Measurements from ENCODE around the gene TMEM209.
"Not testable (repeated sequence)": the region's sequence is repeated elsewhere in the genome, so short reads cannot be mapped to it uniquely, and the experiment has no call there.

TMEM209 gene

GRCh38 chr7:130205084-130205947 lies at the start of gene TMEM209:
Gene TMEM209, minus strand, starts transcription at chr7:130205406. Its CDS starts 31 bp downstream, at chr7:130205375.
- peaks cover 33% of the 10 kb centered on the region for H3K36me3 ChIP-seq (ENCODE audit: insufficient read depth, low read length)
- no peaks in the 10 kb centered on the region for H3K9me3 ChIP-seq (ENCODE audit: low read length)
- peaks cover 8% of the 10 kb centered on the region for H3K4me1 ChIP-seq (ENCODE audit: insufficient read depth, low read length)
- no peaks in the 10 kb centered on the region for H3K27me3 ChIP-seq (ENCODE audit: insufficient read depth, low read length)
- peak within 1 kb of the TSS; percentile 24 for H2AFZ ChIP-seq (ENCODE audit: low read depth, low read length)
- peak within 1 kb of the TSS; percentile 73 for H3K4me3 ChIP-seq (ENCODE audit: low read length)

GRCh38 chr7:130254555-130254954 lies 49.3 kb upstream of the TMEM209 start:
- Histone ChIP-seq H3K9me3 (ENCODE audit: low read length) (peaks cover 3% of the 10 kb centered on the region), H3K4me3 (ENCODE audit: low read length) (no peak overlapping the region), H3K36me3 (ENCODE audit: insufficient read depth, low read length) (no peaks in the 10 kb centered on the region)

GRCh38 chr7:130249626-130250025 lies 44.4 kb upstream of the TMEM209 start:
- H2AFZ ChIP-seq (ENCODE audit: low read depth, low read length); H3K27me3 ChIP-seq (ENCODE audit: insufficient read depth, low read length); H3K9me3 ChIP-seq (ENCODE audit: low read length); H3K36me3 ChIP-seq (ENCODE audit: insufficient read depth, low read length); H3K4me1 ChIP-seq (ENCODE audit: insufficient read depth, low read length); H3K4me3 ChIP-seq (ENCODE audit: low read length): not testable (repeated sequence)

More at GRCh38 chr7:130254555-130254954, 49.3 kb upstream of the TMEM209 start:
- Histone ChIP-seq H2AFZ (ENCODE audit: low read depth, low read length) (no peak overlapping the region), H3K27me3 (ENCODE audit: insufficient read depth, low read length) (no peaks in the 10 kb centered on the region), H3K4me1 (ENCODE audit: insufficient read depth, low read length) (peaks cover 9% of the 10 kb centered on the region)

- H3K4me3 ChIP-seq (ENCODE audit: low read length); H3K4me1 ChIP-seq (ENCODE audit: insufficient read depth, low read length); H3K9me3 ChIP-seq (ENCODE audit: low read length); H3K36me3 ChIP-seq (ENCODE audit: insufficient read depth, low read length); H2AFZ ChIP-seq (ENCODE audit: low read depth, low read length); H3K27me3 ChIP-seq (ENCODE audit: insufficient read depth, low read length): not testable (repeated sequence)
Measured at GRCh38 chr7:130248842-130249241, 43.6 kb upstream of the TMEM209 start.

GRCh38 chr7:130246491-130246890 lies 41.3 kb upstream of the TMEM209 start:
- H3K4me1 ChIP-seq (ENCODE audit: insufficient read depth, low read length); H3K9me3 ChIP-seq (ENCODE audit: low read length); H3K4me3 ChIP-seq (ENCODE audit: low read length); H2AFZ ChIP-seq (ENCODE audit: low read depth, low read length); H3K36me3 ChIP-seq (ENCODE audit: insufficient read depth, low read length); H3K27me3 ChIP-seq (ENCODE audit: insufficient read depth, low read length): not testable (repeated sequence)

GRCh38 chr7:130243486-130243885 lies 38.3 kb upstream of the TMEM209 start:
- not testable (repeated sequence) for H3K27me3 ChIP-seq (ENCODE audit: insufficient read depth, low read length); H3K4me3 ChIP-seq (ENCODE audit: low read length)

GRCh38 chr7:130242198-130243014 lies 37.2 kb upstream of the TMEM209 start:
- Histone ChIP-seq H2AFZ (ENCODE audit: low read depth, low read length) (no peak overlapping the region), H3K4me3 (ENCODE audit: low read length) (no peak overlapping the region), H3K4me1 (ENCODE audit: insufficient read depth, low read length) (no peaks in the 10 kb centered on the region), H3K27me3 (ENCODE audit: insufficient read depth, low read length) (no peaks in the 10 kb centered on the region), H3K36me3 (ENCODE audit: insufficient read depth, low read length) (no peaks in the 10 kb centered on the region), H3K9me3 (ENCODE audit: low read length) (no peaks in the 10 kb centered on the region)

More at GRCh38 chr7:130243486-130243885, 38.3 kb upstream of the TMEM209 start:
- not testable (repeated sequence) for H3K9me3 ChIP-seq (ENCODE audit: low read length); H3K4me1 ChIP-seq (ENCODE audit: insufficient read depth, low read length); H3K36me3 ChIP-seq (ENCODE audit: insufficient read depth, low read length); H2AFZ ChIP-seq (ENCODE audit: low read depth, low read length)

GRCh38 chr7:130240240-130240639 lies 35.0 kb upstream of the TMEM209 start:
- H3K4me1 ChIP-seq (ENCODE audit: insufficient read depth, low read length): peaks cover 2% of the 10 kb centered on the region
- no peaks in the 10 kb centered on the region for H3K9me3 ChIP-seq (ENCODE audit: low read length)
- no peaks in the 10 kb centered on the region for H3K27me3 ChIP-seq (ENCODE audit: insufficient read depth, low read length)
- no peak overlapping the region for H3K4me3 ChIP-seq (ENCODE audit: low read length)
- H3K36me3 ChIP-seq (ENCODE audit: insufficient read depth, low read length): no peaks in the 10 kb centered on the region
- H2AFZ ChIP-seq (ENCODE audit: low read depth, low read length): no peak overlapping the region

- H2AFZ ChIP-seq (ENCODE audit: low read depth, low read length); H3K9me3 ChIP-seq (ENCODE audit: low read length); H3K4me3 ChIP-seq (ENCODE audit: low read length); H3K36me3 ChIP-seq (ENCODE audit: insufficient read depth, low read length); H3K27me3 ChIP-seq (ENCODE audit: insufficient read depth, low read length); H3K4me1 ChIP-seq (ENCODE audit: insufficient read depth, low read length): not testable (repeated sequence)
Measured at GRCh38 chr7:130236361-130236760, 31.2 kb upstream of the TMEM209 start.

GRCh38 chr7:130234078-130234477 lies 28.9 kb upstream of the TMEM209 start:
- Histone ChIP-seq H3K4me1 (ENCODE audit: insufficient read depth, low read length) (peaks cover 11% of the 10 kb centered on the region), H3K9me3 (ENCODE audit: low read length) (no peaks in the 10 kb centered on the region), H3K4me3 (ENCODE audit: low read length) (no peak overlapping the region), H3K36me3 (ENCODE audit: insufficient read depth, low read length) (no peaks in the 10 kb centered on the region), H2AFZ (ENCODE audit: low read depth, low read length) (no peak overlapping the region), H3K27me3 (ENCODE audit: insufficient read depth, low read length) (no peaks in the 10 kb centered on the region)

GRCh38 chr7:130232209-130232608 lies 27.0 kb upstream of the TMEM209 start:
- H3K4me1 ChIP-seq (ENCODE audit: insufficient read depth, low read length): peaks cover 19% of the 10 kb centered on the region
- H3K9me3 ChIP-seq (ENCODE audit: low read length): no peaks in the 10 kb centered on the region
- no peaks in the 10 kb centered on the region for H3K36me3 ChIP-seq (ENCODE audit: insufficient read depth, low read length)
- no peak overlapping the region for H3K4me3 ChIP-seq (ENCODE audit: low read length)
- H3K27me3 ChIP-seq (ENCODE audit: insufficient read depth, low read length): no peaks in the 10 kb centered on the region
- no peak overlapping the region for H2AFZ ChIP-seq (ENCODE audit: low read depth, low read length)

- Histone ChIP-seq H3K9me3 (ENCODE audit: low read length) (no peaks in the 10 kb centered on the region), H3K36me3 (ENCODE audit: insufficient read depth, low read length) (no peaks in the 10 kb centered on the region), H3K27me3 (ENCODE audit: insufficient read depth, low read length) (no peaks in the 10 kb centered on the region), H3K4me1 (ENCODE audit: insufficient read depth, low read length) (peaks cover 18% of the 10 kb centered on the region), H3K4me3 (ENCODE audit: low read length) (no peak overlapping the region), H2AFZ (ENCODE audit: low read depth, low read length) (no peak overlapping the region)
Measured at GRCh38 chr7:130231792-130232191, 26.6 kb upstream of the TMEM209 start.

GRCh38 chr7:130229981-130230380 lies 24.8 kb upstream of the TMEM209 start:
- H2AFZ ChIP-seq (ENCODE audit: low read depth, low read length); H3K9me3 ChIP-seq (ENCODE audit: low read length); H3K36me3 ChIP-seq (ENCODE audit: insufficient read depth, low read length); H3K4me3 ChIP-seq (ENCODE audit: low read length); H3K27me3 ChIP-seq (ENCODE audit: insufficient read depth, low read length): not testable (repeated sequence)
- H3K4me1 ChIP-seq (ENCODE audit: insufficient read depth, low read length): peaks cover 18% of the 10 kb centered on the region
